H1 (cell line): ENCODE measurements around the gene MRPL34. TPM values are rescaled to one million over a fixed set of nuclear protein-coding genes. Genes with fewer than 3 reads are reported as not detected.

Source experiments
- CTCF ChIA-PET: fragments of 300-600 bp; sonication (Branson Sonifier 250); formaldehyde crosslinking; loops from one replicate; lab custom pipeline; 2021; ENCODE audit not compliant: partially characterized antibody; lab: Charles Lee
- POLR2A ChIA-PET: fragments of 300-600 bp; sonication (Branson Sonifier 250); formaldehyde crosslinking; loops from one replicate; lab custom pipeline; 2021; ENCODE audit warnings: inconsistent platforms; ENCODE audit not compliant: partially characterized antibody; lab: Charles Lee
- DNase-seq, 2 experiments: peaks; one replicate each; pipeline versions ENCODE4 v3.0.0 to v3.0.0-alpha.2; 2010 to 2022; ENCODE audit warnings: low spot score in 2 of 2, low read depth in 1 of 2, mixed read lengths in 1 of 2
- FAIRE-seq: peaks from 2 replicates; lab custom pipeline; 2011; peaks lifted over from hg19 to GRCh38; lab: Jason Lieb, UNC
- H2AFZ ChIP-seq: 2 replicates; pipeline ENCODE4 v1.8.1; 2012; ENCODE audit warnings: low read length, inconsistent platforms
- H2AK5ac ChIP-seq: 2 replicates; pipeline ENCODE4 v1.6.1; 2013; ENCODE audit warnings: low read depth, low read length
- H2BK120ac ChIP-seq: replicated peaks from 2 replicates; pipeline ENCODE3; 2013; ENCODE audit warnings: low read depth, low read length, inconsistent platforms
- H2BK12ac ChIP-seq: 2 replicates; pipeline ENCODE4 v1.6.1; 2013; ENCODE audit warnings: low read depth, low read length
- H2BK15ac ChIP-seq: 2 replicates; pipeline ENCODE4 v1.6.1; 2013; ENCODE audit warnings: low read length
- H2BK20ac ChIP-seq: 2 replicates; pipeline ENCODE4 v1.6.1; 2013; ENCODE audit warnings: low read length
- H2BK5ac ChIP-seq: 2 replicates; pipeline ENCODE4 v1.6.1; 2013; ENCODE audit warnings: low read depth, low read length
- H3K14ac ChIP-seq: 2 replicates; pipeline ENCODE4 v1.6.1; 2013; ENCODE audit warnings: inconsistent platforms; ENCODE audit not compliant: insufficient read length
- H3K18ac ChIP-seq: 2 replicates; pipeline ENCODE4 v1.6.1; 2013; ENCODE audit warnings: low read length; ENCODE audit errors: extremely low read depth
- H3K23ac ChIP-seq: 2 replicates; pipeline ENCODE4 v1.6.1; 2013; ENCODE audit warnings: inconsistent platforms; ENCODE audit not compliant: insufficient read length
- H3K23me2 ChIP-seq: 2 replicates; pipeline ENCODE4 v1.6.1; 2013; ENCODE audit warnings: low read depth, low read length
- H3K27ac ChIP-seq: 2 replicates; pipeline ENCODE4 v1.6.1; 2011; ENCODE audit warnings: low read depth, low read length, inconsistent platforms
- H3K27me3 ChIP-seq, 4 experiments: replicated peaks in 1 of 4; 1 replicate in 1 of 4; 2 replicates in 3 of 4; pipeline versions ENCODE4 v1.6.1 to v1.8.1; 2011 to 2013; ENCODE audit warnings: low read length in 3 of 4, mild to moderate bottlenecking in 3 of 4, inconsistent platforms in 2 of 4, mixed read lengths in 2 of 4, moderate library complexity in 1 of 4; ENCODE audit not compliant: control insufficient read depth in 3 of 4, insufficient read depth in 3 of 4; ENCODE audit errors: extremely low read depth in 1 of 4
- H3K36me3 ChIP-seq, 4 experiments: 2 replicates each; pipeline versions ENCODE4 v1.6.1 to v1.8.1; 2011 to 2013; ENCODE audit warnings: mild to moderate bottlenecking in 4 of 4, low read length in 3 of 4, moderate library complexity in 2 of 4, control low read depth in 1 of 4, inconsistent platforms in 1 of 4; ENCODE audit not compliant: insufficient read depth in 4 of 4, control insufficient read depth in 2 of 4
- H3K4ac ChIP-seq: replicated peaks from 2 replicates; pipeline ENCODE3; 2013; ENCODE audit warnings: low read length, low read depth, mixed read lengths, inconsistent platforms; ENCODE audit not compliant: insufficient read length
- H3K4me1 ChIP-seq, 4 experiments: replicated peaks in 1 of 4; 1 replicate in 1 of 4; 2 replicates in 3 of 4; pipeline versions ENCODE4 v1.6.1 to v1.8.1; 2011 to 2013; ENCODE audit warnings: low read length in 3 of 4, inconsistent platforms in 2 of 4, mixed read lengths in 1 of 4; ENCODE audit not compliant: insufficient read depth in 4 of 4, control insufficient read depth in 3 of 4
- H3K4me2 ChIP-seq, 2 experiments: 2 replicates each; pipeline versions ENCODE4 v1.6.1 to v1.8.1; 2011 to 2013; ENCODE audit warnings: low read depth in 2 of 2, low read length in 2 of 2, control low read depth in 1 of 2, inconsistent platforms in 1 of 2, mild to moderate bottlenecking in 1 of 2; ENCODE audit not compliant: insufficient read depth in 1 of 2
- H3K4me3 ChIP-seq, 4 experiments: fragments of 200-600, 300-600 bp in 1 of 4; sonication (generic), shearing (Covaris generic), sonication (Bioruptor Twin) in 1 of 4; 2 replicates each; pipeline versions ENCODE4 v1.5.1 to v1.8.1; 2011 to 2016; ENCODE audit warnings: low read length in 4 of 4, low read depth in 3 of 4, control low read depth in 2 of 4, inconsistent platforms in 2 of 4, mild to moderate bottlenecking in 2 of 4, mixed read lengths in 1 of 4, moderate library complexity in 1 of 4; ENCODE audit not compliant: insufficient read depth in 2 of 4; ENCODE audit errors: extremely low read depth in 1 of 4
- H3K56ac ChIP-seq: replicated peaks from 2 replicates; pipeline ENCODE3; 2013; ENCODE audit warnings: low read depth, mild to moderate bottlenecking, mixed read lengths, low read length, inconsistent platforms; ENCODE audit not compliant: insufficient read length
- H3K79me1 ChIP-seq: 2 replicates; pipeline ENCODE4 v1.6.1; 2013; ENCODE audit warnings: low read depth, low read length, control low read depth
- H3K79me2 ChIP-seq, 2 experiments: 2 replicates each; pipeline versions ENCODE4 v1.6.1 to v1.8.1; 2012 to 2013; ENCODE audit warnings: low read length in 2 of 2, mild to moderate bottlenecking in 2 of 2, inconsistent platforms in 1 of 2; ENCODE audit not compliant: insufficient read depth in 2 of 2, control insufficient read depth in 1 of 2
- H3K9ac ChIP-seq, 4 experiments: replicated peaks in 1 of 4; 1 replicate in 1 of 4; 2 replicates in 3 of 4; pipeline versions ENCODE4 v1.6.1 to v1.8.1; 2011 to 2013; ENCODE audit warnings: low read depth in 3 of 4, low read length in 3 of 4, control low read depth in 2 of 4, mild to moderate bottlenecking in 2 of 4, moderate library complexity in 2 of 4, inconsistent platforms in 1 of 4; ENCODE audit errors: extremely low read depth in 1 of 4
- H3K9me3 ChIP-seq, 2 experiments: 2 replicates each; pipeline versions ENCODE4 v1.6.1 to v1.8.1; 2012 to 2013; ENCODE audit warnings: mild to moderate bottlenecking in 2 of 2, moderate library complexity in 2 of 2, control low read depth in 1 of 2, inconsistent platforms in 1 of 2, low read depth in 1 of 2, low read length in 1 of 2, mixed read lengths in 1 of 2; ENCODE audit not compliant: insufficient read depth in 2 of 2
- H4K20me1 ChIP-seq, 2 experiments: replicated peaks in 1 of 2; 2 replicates each; pipeline versions ENCODE3 to v1.8.1; 2011 to 2013; ENCODE audit warnings: inconsistent platforms in 2 of 2, low read length in 2 of 2, mild to moderate bottlenecking in 1 of 2; ENCODE audit not compliant: insufficient read depth in 2 of 2, control insufficient read depth in 1 of 2
- H4K5ac ChIP-seq: 2 replicates; pipeline ENCODE4 v1.6.1; 2013; ENCODE audit warnings: low read length, low read depth, mixed read lengths, inconsistent platforms; ENCODE audit not compliant: insufficient read length
- H4K8ac ChIP-seq: 2 replicates; pipeline ENCODE4 v1.8.0; 2013; ENCODE audit warnings: mild to moderate bottlenecking, moderate library complexity, low read length, inconsistent platforms; ENCODE audit not compliant: insufficient read depth; ENCODE audit errors: extremely low read depth
- H4K91ac ChIP-seq: replicated peaks from 2 replicates; pipeline ENCODE3; 2013; ENCODE audit warnings: low read length, mixed read lengths, inconsistent platforms; ENCODE audit not compliant: insufficient read length
- WGBS, 2 experiments: shearing (Covaris generic) in 1 of 2; methylation state at CpG; one replicate each; pipeline versions ENCODE4 v1.1.6 to v1.1.7; 2013 to 2015; ENCODE audit warnings: low lambda C conversion rate in 2 of 2, mixed read lengths in 2 of 2, inconsistent platforms in 1 of 2, low coverage in 1 of 2, missing lambda C conversion rate in 1 of 2; ENCODE audit not compliant: insufficient replicate concordance in 2 of 2, insufficient coverage in 1 of 2, insufficient read length in 1 of 2; ENCODE audit errors: extremely low coverage in 1 of 2, missing lambda C conversion rate in 1 of 2; 5-methylcytosine and 5-hydroxymethylcytosine counted together
- polyA plus RNA-seq, 7 experiments: library from polyadenylated mRNA; depleted of rRNA in 3 of 7; stranded (reverse) in 5 of 7; unstranded in 2 of 7; fragments of >200 nt in 5 of 7; fragments of 200-250 nt in 2 of 7; gene quantifications; 1 replicate in 5 of 7; 2 replicates in 1 of 7; 4 replicates in 1 of 7; pipeline versions ENCODE4 v1.2.1 to v1.2.3, GENCODE V29; 2011 to 2013; ENCODE audit warnings: missing spikeins in 2 of 7, mixed read lengths in 2 of 7
- total RNA-seq: library from RNA; stranded (reverse); fragmentation: NEBNext Ultra II Directional; extraction: Animal tissue kit (Norgen Biotek cat#: 25700); gene quantifications from 2 replicates; pipeline ENCODE4 v1.2.1, GENCODE V29; 2021

Gene MRPL34
- total and polyA plus RNA-seq, 2 of the 8 experiments (the other 6 are each of a cell fraction or from before 2014, with no cell fraction given) = 91.9 to 99.6 TPM

GRCh38 chr19:17348700-17349099 lies 43.0 kb downstream of the MRPL34 start:
- POLR2A ChIA-PET = interaction anchor here (0.9 to 2.1 kb wide), 3 partner anchors 11 to 37 kb away, joined by 4 to 6 read pairs (median 4); partner anchors contain the start of genes ANO8 and GTPBP3
- Histone ChIP-seq H3K4me2 (peak overlapping the region in 1 of 2 experiments; percentile 10; a peak in 3 of 4 replicates), H3K36me3 (no peaks in the 10 kb centered on the region), H2AK5ac (no peak overlapping the region), H3K4ac (no peak overlapping the region), H3K14ac (no peak overlapping the region), H2BK15ac (no peak overlapping the region), H3K79me1 (no peaks in the 10 kb centered on the region), H2BK20ac (no peak overlapping the region), H3K9ac (no peak overlapping the region; a peak in 1 of 7 replicates), H3K18ac (no peak overlapping the region), H4K20me1 (no peaks in the 10 kb centered on the region), H3K56ac (no peak overlapping the region), H4K5ac (peak overlapping the region; percentile 57), H4K91ac (peak overlapping the region; percentile 83), H3K23me2 (no peaks in the 10 kb centered on the region), H3K23ac (no peak overlapping the region), H3K27me3 (no peaks in the 10 kb centered on the region), H4K8ac (peak overlapping the region; percentile 92), H3K79me2 (no peaks in the 10 kb centered on the region), H3K4me1 (peaks cover 0 to 4% (median 3%) of the 10 kb centered on the region in 4 experiments; a peak in 3 of 7 replicates), H3K4me3 (peak overlapping the region in 1 of 4 experiments; percentile 18; a peak in 1 of 8 replicates), H2BK12ac (no peak overlapping the region), H2BK5ac (no peak overlapping the region; the same call in 1 of the 2 replicates), H3K9me3 (no peaks in the 10 kb centered on the region), H3K27ac (no peak overlapping the region), H2BK120ac (peak overlapping the region; percentile 28), H2AFZ (no peak overlapping the region)
- FAIRE-seq = no peak
- WGBS, 2 experiments = 14% methylated on average over 12 of the region's 12 CpGs; no CpG with 5 or more reads in 1 of the 2 experiments
- peak; percentile 64 to 75 for DNase-seq
- CTCF ChIA-PET = interaction anchor here (0.7 to 13.5 kb wide), 10 partner anchors 9 to 147 kb away, joined by 3 to 153 read pairs (median 6); partner anchors contain the start of gene CCDC194
